ENCODE measurements around the gene NAT10.
"Not testable (repeated sequence)": the region's sequence is repeated elsewhere in the genome, so short reads cannot be mapped to it uniquely, and the experiment has no call there.

NAT10 gene

DNA sequence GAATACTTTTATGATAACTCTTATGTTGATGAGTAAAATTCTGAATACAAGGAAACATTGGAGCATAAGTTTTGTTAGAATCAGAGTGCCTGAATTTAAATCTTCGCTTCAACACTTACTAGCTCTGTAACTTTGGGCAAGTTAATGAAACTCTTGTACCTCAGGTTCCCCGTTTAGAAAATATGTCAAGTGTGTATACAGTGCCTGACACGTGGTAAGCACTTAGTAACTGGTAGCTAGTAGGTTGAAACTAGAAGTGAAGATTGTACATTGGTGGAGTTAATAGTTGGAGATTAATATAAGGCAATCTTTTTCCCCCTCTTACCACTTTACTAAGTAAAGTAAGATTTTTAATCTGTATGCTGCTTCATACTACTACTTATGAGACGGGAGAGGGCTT, 24.8 kb upstream of the NAT10 start:
- TF ChIP-seq CTCF (conservative IDR thresholded peaks at IDR 0.05; ENCODE audit: control insufficient read depth, insufficient read depth, low read depth, low read length), result no peak
- DNase-seq (ENCODE audit: low read depth), result no peak
- no peak overlapping the region for H3K4me3 ChIP-seq (ENCODE audit: control insufficient read depth, low read depth, low read length)

GRCh38 chr11:34084637-34085036, 20.8 kb upstream of the NAT10 start:
- H3K4me3 ChIP-seq (ENCODE audit: control insufficient read depth, low read depth, low read length), result no peak overlapping the region
- no peak for DNase-seq (ENCODE audit: low read depth)
- TF ChIP-seq CTCF (conservative IDR thresholded peaks at IDR 0.05; ENCODE audit: control insufficient read depth, insufficient read depth, low read depth, low read length), result no peak

- no peak overlapping the region for H3K4me3 ChIP-seq (ENCODE audit: control insufficient read depth, low read depth, low read length)
- no peak for TF ChIP-seq CTCF (conservative IDR thresholded peaks at IDR 0.05; ENCODE audit: control insufficient read depth, insufficient read depth, low read depth, low read length)
- DNase-seq (ENCODE audit: low read depth), result peak; percentile 40
Observed at GRCh38 chr11:34086554-34087283, 18.7 kb upstream of the NAT10 start.

GRCh38 chr11:34091825-34092224, 13.6 kb upstream of the NAT10 start:
- DNase-seq (ENCODE audit: low read depth), result no peak
- no peak overlapping the region for H3K4me3 ChIP-seq (ENCODE audit: control insufficient read depth, low read depth, low read length)
- no peak for TF ChIP-seq CTCF (conservative IDR thresholded peaks at IDR 0.05; ENCODE audit: control insufficient read depth, insufficient read depth, low read depth, low read length)

DNA sequence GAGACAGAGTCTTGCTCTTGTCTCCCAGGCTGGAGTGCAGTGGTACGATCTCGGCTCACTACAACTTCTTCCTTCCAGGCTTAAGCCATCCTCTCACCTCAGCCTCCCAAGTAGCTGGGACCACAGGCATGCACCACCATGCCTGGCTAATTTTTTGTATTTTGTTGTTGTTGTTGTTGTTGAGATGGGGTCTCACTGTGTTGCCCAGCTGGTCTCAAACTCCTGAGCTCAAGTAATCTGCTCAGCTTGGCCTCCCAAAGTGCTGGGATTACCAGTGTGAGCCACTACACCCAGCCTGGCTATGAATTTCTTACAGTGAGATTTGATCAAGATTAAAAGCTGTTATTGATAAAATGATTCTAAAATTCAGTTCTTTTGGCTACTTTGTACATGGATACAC, 10.5 kb upstream of the NAT10 start:
- not testable (repeated sequence) for H3K4me3 ChIP-seq (ENCODE audit: control insufficient read depth, low read depth, low read length); DNase-seq (ENCODE audit: low read depth)

DNA sequence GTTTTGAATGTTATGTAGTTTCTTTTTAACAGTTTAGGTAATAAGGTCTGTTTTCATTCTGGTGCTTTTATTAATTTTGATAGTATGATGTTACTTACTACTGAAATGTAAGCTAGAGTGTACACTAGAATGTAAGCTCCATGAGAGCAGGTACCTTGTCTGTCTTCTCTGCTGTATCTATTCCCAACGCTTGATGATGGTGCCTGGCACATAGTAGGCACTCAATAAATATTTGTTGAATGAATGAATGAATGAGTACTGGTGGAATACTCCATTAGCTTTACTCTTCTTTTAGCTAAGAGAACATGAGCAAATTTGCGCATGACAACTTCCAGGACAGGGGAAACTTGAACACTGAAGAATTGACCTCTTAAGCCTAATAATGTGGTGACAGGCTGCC, 6.6 kb upstream of the NAT10 start:
- no peak overlapping the region for H3K4me3 ChIP-seq (ENCODE audit: control insufficient read depth, low read depth, low read length)
- TF ChIP-seq CTCF (conservative IDR thresholded peaks at IDR 0.05; ENCODE audit: control insufficient read depth, insufficient read depth, low read depth, low read length), result no peak
- DNase-seq (ENCODE audit: low read depth), result no peak

DNA sequence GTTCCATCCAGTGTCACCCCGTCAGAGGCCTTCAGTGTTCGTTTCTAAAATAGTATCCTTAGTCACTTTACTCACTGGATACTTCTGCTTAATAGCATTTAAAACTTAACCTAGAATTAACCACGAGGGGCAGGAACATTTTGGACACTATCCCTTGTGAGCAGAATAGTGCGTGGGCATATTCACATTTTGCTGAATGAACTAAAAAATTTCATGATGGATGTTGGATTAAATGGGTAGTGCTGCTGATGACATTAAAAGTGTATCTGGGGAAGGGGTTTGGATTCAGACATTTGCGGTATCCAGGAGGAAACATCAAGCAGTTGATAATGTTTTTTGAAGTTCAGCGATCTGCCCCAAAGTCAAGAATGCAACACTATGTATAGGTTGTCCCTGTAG, 750 bp upstream of the NAT10 start:
- no peak for DNase-seq (ENCODE audit: low read depth)
- peak overlapping the region; percentile 99 for H3K4me3 ChIP-seq (ENCODE audit: control insufficient read depth, low read depth, low read length)
- TF ChIP-seq CTCF (conservative IDR thresholded peaks at IDR 0.05; ENCODE audit: control insufficient read depth, insufficient read depth, low read depth, low read length), result no peak

Data from fibroblast of mammary gland (primary cell).